Vagina (tissue), 2 donors: ENCODE data around the gene PDCL2.
"Not testable (repeated sequence)": the region's sequence is repeated elsewhere in the genome, so short reads cannot be mapped to it uniquely, and the experiment has no call there.

Source experiments
- CTCF ChIP-seq, 3 experiments: fragments of 450-650 bp in 2 of 3; fragments of 200-600 bp in 1 of 3; sonication (generic) in 1 of 3; IDR thresholded peaks; one replicate each; pipeline ENCODE4 v1.5.1; 2017 to 2019; ENCODE audit warnings: antibody characterized with exemption in 3 of 3, mild to moderate bottlenecking in 2 of 3, moderate library complexity in 2 of 3
- POLR2A ChIP-seq, 2 donors: fragments of 450-650 bp; IDR thresholded peaks; one replicate each; pipeline ENCODE4 v1.6.1; 2017; ENCODE audit warnings: antibody characterized with exemption in 2 of 2, mild to moderate bottlenecking in 2 of 2, moderate library complexity in 2 of 2

- TF ChIP-seq CTCF, POLR2A (IDR thresholded peaks at IDR 0.05): not testable (repeated sequence)
Observed at GRCh38 chr4:55624063-55624462, 32.0 kb upstream of the PDCL2 start.
